ENCODE measurements around the gene ACER1.

The ACER1 gene

GRCh38 chr19:6272913-6273600 is 60.4 kb downstream of the ACER1 start:
- TF ChIP-seq, protein P1, sequence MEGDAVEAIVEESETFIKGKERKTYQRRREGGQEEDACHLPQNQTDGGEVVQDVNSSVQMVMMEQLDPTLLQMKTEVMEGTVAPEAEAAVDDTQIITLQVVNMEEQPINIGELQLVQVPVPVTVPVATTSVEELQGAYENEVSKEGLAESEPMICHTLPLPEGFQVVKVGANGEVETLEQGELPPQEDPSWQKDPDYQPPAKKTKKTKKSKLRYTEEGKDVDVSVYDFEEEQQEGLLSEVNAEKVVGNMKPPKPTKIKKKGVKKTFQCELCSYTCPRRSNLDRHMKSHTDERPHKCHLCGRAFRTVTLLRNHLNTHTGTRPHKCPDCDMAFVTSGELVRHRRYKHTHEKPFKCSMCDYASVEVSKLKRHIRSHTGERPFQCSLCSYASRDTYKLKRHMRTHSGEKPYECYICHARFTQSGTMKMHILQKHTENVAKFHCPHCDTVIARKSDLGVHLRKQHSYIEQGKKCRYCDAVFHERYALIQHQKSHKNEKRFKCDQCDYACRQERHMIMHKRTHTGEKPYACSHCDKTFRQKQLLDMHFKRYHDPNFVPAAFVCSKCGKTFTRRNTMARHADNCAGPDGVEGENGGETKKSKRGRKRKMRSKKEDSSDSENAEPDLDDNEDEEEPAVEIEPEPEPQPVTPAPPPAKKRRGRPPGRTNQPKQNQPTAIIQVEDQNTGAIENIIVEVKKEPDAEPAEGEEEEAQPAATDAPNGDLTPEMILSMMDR (IDR thresholded peaks at IDR 0.05; ENCODE audit: control insufficient read depth, extremely low read depth, insufficient read depth) = no peak
- peak overlapping the region; percentile 49 for H3K4me3 ChIP-seq (ENCODE audit: low read depth, low read length)
- DNase-seq (ENCODE audit: low read depth) = no peak

- peak overlapping the region; percentile 49 for H3K4me3 ChIP-seq (ENCODE audit: low read depth, low read length)
- TF ChIP-seq, protein P1 (IDR thresholded peaks at IDR 0.05; ENCODE audit: control insufficient read depth, extremely low read depth, insufficient read depth) = no peak
- DNase-seq (ENCODE audit: low read depth) = no peak
Measured at GRCh38 chr19:6272411-6272791, 61.0 kb downstream of the ACER1 start.

GRCh38 chr19:6271721-6272410 is 61.5 kb downstream of the ACER1 start:
- H3K4me3 ChIP-seq (ENCODE audit: low read depth, low read length) = peak overlapping the region; percentile 49
- TF ChIP-seq, protein P1 (IDR thresholded peaks at IDR 0.05; ENCODE audit: control insufficient read depth, extremely low read depth, insufficient read depth) = peak; percentile 44; the same call in 1 of the 2 replicates
- DNase-seq (ENCODE audit: low read depth) = no peak

DNA sequence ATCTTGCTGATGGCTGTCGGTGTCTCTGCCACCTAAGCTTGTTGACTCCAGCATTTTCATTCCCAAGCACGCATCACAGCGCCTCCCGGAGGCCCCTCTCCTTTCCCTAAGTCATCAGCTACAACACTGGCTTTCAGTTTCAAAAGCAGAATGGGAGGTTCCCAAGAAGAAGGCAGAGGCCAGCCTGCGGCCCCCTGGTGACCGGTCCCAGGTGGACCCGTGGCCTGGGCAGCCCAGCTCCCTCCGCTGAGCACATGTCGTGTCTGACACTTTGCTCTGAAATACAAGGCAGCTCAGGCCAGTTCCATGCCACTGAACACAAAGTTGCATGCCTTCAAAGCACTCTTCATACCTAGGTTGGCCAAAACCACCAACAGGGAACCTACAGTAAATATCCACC is 62.2 kb downstream of the ACER1 start:
- H3K4me3 ChIP-seq (ENCODE audit: low read depth, low read length) = peak overlapping the region; percentile 49; the same call in 1 of the 2 replicates
- TF ChIP-seq, protein P1 (IDR thresholded peaks at IDR 0.05; ENCODE audit: control insufficient read depth, extremely low read depth, insufficient read depth) = 0 out of 2 replicates have a peak, but pooled peaks have one; percentile 2
- DNase-seq (ENCODE audit: low read depth) = no peak

DNA sequence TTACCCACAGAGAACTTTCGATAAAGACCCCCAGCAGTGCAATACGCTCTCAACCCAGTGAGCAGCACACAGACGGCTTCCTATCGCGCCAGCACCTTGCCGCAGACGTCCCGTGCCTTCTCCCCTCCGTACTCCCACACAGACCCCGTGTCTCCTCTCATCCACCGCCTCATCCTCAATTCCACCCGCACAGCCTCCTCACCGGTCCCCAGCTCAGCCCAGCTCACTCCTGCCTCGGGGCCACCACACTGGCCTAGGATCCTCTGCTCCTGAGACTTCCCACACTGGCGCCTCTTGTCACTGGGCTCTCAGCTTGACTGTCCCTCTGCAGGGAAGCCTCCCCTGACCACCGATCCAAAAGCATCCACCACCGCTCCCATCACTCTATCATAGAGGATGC is 62.6 kb downstream of the ACER1 start:
- no peak for DNase-seq (ENCODE audit: low read depth)
- TF ChIP-seq, protein P1 (IDR thresholded peaks at IDR 0.05; ENCODE audit: control insufficient read depth, extremely low read depth, insufficient read depth) = no peak
- no peak overlapping the region; the same call in 1 of the 2 replicates for H3K4me3 ChIP-seq (ENCODE audit: low read depth, low read length)

DNA sequence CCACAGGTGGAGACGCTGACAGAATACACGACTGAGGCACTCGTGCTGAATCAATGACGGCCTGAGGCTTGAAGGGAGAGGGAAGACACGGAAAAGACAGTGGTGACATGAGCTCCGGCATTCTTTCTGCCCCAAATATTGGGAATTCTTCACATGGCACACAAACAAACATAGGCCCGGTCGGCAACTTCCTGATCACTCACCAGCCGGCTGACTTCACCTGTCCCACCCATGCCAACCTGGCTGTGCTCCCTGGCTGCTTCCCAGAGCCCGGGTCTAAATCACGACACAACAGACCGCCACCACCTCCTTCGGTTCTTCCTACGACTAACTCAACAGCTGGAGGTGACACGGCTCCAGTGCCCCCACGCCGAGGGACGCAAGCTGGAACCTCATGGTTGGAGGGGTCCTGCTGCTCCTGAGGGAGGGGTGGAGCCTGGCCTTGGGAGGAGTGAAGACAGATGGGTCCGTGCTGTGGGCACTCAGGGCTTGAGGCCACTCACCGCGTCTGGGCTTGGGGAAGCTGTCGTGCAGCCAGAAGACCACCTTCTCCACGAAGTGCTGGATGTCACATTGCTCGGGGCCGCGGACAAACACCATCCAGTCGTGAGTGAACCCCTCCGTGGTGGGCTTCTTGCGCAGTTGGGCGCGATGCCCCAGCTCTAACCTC is 63.2 kb downstream of the ACER1 start:
- no peak overlapping the region for H3K4me3 ChIP-seq (ENCODE audit: low read depth, low read length)
- TF ChIP-seq, protein P1 (IDR thresholded peaks at IDR 0.05; ENCODE audit: control insufficient read depth, extremely low read depth, insufficient read depth) = no peak
- no peak for DNase-seq (ENCODE audit: low read depth)

All from LNCaP clone FGC (cell line).